Stimulated activated CD4-positive, alpha-beta T cell treated with anti-CD3 and anti-CD28 coated beads, TNF-alpha, amount 100 ng/mL, for 24 hours (primary cell): ENCODE data around the gene SELP.
A peak's percentile ranks its signal among the peaks of the same experiment; 100 is the strongest.

Experiments used
- DNase-seq, 3 experiments: peaks; one replicate each; pipeline ENCODE4 v3.0.0-alpha.2; 2020; ENCODE audit warnings: low read depth in 3 of 3

The SELP gene

DNA sequence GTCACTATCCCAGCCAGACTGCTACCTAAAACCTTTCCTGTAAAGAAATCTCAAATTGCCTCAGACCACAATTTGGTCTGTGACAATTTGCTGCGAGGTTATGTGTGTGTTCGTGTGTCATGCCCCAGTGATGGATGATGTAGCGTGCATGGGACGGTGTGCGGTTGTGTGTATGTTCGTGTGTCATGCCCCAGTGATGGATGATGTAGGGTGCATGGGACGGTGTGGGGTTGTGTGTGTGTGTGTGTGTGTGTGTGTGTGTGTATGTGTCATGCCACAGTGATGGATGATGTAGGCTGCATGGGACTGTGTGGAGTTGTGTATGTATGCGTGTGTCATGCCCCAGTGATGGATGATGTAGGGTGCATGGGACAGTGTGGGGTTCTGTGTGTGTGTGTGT is 9.4 kb downstream of the SELP start:
- DNase-seq, result no peak

DNA sequence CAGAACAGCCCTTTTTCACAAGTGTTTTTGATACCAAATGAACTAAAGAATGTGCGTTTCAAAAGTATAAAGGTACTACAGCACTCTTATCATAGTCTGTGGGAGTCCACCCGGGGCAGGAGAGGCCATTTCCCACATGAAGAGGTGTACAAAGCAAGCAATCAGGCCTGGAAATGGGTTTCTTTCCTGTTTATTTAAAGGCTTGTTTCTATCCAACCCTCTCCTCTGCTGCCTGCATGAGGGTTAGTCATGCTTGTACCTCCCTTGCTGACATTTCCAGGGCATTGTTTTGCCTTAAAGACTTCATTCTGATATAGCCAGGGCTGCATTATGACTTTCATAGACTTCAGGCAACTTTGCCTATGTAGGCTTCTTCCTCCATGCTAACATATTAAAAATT is 11.6 kb downstream of the SELP start:
- DNase-seq, result no peak

DNA sequence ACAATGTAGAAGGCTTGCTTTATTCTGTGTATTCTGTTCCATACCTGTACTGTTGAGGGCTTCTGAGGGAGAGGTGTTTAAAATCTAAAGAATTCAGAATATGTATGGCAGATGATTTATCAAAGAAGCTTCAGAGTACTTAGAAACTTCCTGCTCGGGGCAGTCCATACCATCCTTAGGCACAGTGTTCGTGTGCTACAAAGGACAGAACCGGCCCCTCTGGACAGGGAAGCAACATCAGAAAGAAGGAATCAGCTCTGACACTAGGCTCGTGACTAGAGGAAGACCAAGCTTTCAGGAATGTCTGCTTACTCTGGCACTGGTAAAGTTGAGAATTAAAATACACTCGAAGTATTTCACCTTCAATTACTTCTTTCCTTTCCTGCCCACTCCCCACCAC is 14.1 kb downstream of the SELP start:
- DNase-seq, result no peak

DNA sequence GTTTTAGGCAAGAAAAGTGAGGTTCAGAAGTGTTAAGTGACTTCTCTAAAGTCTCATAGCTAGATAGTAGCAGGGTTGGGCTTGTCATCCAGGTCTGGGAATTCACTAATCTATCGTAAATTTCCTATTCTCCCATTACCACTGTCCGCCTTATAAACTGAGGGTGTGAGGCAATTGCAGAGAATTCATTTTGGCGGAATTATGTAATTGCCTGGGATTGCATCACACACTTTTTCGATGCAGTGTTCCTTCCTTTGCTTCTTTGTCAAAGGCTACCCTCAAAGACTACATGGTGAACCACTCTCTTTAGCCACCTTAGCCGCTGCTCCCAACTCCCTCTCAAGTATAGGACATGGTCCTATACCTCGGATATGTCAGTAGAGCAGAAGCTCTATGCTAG is 19.1 kb downstream of the SELP start:
- DNase-seq, result no peak

DNA sequence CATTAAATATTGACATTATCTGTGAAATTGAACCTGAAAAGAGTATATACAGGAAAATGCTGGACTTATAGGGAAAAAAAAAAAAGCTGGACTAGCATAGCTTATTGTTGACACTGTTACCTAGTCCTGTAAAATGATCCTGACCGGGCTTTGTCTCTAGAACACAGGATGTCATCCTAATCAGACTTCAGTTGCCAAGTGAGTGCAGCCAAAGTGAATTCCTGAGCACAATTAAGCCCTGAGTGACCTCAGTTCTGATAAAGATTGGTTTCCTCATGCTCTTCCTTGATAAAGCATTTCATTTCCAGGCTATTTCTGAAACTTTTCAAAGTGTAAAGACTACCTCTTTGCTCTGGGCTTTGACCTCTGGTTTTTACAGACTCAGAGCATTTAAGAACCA is 19.8 kb downstream of the SELP start:
- no peak for DNase-seq

DNA sequence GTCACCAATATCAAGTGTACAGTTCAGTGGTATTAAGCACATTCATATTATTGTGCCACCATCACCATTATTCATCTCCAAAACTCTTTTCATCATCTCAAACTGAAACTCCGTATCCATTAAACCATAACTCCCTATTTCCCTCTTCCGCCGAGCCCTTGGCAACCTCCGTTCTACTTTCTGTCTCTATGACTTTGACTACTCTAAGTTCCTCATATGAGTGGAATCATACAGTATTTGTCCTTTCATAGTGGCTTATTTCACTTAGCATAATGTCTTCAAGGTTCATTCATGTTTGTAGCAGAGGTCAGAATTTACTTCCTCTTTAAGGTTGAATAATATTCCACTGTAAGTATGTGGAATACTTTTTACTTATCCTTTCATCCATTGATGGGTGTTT is 21.7 kb downstream of the SELP start:
- DNase-seq, result no peak

DNA sequence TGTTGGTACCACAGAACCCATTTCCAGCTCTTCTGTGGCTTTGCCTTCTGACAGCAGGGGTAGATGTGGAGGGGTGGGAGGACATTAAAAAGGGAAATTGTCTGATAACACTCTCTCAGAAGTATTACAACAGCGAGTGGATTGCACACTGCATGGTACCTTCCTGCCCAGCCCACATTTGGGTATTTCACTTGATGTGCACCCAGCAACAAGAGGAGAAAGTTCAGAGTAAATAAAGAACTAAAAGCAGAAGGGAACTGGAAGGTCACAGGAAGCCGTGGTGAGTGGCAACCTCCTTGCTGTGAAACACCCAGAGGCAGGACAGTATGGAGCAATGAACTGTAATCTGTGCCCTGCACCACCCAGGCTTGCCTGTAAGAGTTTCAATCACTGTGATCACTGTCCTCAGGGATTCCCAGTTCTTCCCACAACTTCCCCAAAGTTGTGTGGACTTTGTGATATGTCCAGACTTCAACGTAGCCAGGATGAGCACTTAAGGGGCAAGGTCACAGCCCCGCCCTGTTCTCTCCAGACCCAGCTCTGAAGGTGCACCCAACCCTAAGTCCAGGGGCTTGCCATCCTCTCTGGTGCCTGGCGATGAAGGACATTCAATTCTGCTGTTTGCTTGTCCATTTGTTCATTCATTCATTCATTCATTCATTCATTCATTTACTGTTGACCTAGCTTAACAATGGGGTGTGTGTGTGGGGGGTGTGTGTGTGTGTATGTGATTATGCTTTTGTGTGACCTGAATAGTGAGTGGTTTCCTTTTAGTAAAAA is 25.0 kb downstream of the SELP start:
- no peak for DNase-seq

DNA sequence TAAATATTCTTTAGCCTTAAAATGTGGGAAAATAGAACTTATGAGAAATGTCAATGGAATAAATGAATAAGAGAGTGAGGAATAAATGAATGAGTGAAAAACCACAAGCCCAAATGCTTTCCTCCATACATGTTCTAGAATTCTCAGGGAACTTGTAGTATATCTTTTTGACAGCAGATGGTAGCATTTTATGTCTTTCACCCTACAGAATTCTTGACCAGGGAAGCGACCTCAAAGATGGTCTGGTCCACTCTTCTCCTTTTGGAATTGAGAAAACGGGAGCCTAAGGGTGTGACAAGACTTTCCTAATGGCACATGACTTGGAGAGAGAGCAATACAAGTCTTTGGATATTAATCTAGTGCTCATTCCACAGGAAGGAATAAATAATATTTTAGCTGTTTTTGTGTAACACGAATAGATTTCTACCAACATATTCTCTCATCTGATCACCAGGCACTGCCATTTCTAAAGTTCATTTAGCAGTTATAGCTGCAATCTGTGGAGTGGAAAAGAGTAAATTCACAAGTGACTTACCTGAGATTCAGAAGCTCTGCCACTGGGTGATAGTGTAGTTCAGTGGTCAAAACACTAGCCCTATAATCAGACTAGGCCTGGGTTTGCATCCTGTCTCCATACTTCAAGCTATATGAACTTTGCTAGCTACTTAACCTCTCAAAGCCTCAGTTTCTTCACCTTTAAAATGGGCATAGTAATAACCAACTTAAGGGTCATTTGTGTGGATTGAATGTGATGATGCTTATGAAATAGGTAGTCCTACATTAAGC is 28.6 kb downstream of the SELP start:
- no peak for DNase-seq

DNA sequence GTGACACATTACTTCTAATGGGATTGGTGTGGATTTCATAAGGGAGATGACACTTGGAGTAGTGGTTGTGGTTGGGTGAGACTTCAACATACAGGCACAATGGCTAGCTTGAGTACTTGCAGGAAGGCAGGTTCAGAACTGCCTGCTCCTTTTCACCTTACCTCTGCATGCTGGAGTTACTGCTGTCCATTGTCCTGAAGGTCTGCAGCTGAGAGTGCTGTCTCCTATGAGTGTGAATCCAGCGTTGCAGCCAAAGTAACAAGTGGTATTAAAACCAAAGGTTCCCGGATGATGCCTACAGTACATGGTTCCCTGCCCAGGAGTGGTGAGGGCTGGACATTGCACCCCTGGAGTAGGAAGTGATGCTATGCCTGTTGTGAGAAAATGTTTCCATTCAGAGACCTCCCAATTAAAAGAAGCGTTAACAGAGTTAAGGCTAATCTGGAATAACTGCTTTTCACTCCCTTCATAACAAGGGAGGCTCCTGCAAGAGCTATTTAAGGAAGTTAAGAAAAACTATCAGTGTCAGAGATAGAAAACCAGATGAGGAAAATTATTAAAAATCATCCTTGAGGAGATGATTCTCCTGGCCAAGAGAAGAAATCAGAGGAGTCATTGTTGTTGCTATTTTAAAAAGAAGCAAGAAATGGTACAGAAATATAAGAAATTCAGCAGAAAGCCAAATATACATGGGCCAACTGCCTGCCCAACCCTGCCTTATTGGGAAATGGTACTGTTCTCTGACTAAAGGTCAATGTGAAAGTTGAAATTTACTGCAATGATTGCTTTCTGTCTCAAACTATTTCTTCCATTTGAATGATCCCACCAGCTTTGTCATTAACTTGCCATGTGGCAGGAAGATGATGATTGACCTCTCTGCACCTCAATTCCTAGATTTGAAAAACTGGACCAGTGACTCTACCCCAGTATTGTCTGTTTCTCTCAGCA is 33.9 kb downstream of the SELP start:
- DNase-seq, result no peak

DNA sequence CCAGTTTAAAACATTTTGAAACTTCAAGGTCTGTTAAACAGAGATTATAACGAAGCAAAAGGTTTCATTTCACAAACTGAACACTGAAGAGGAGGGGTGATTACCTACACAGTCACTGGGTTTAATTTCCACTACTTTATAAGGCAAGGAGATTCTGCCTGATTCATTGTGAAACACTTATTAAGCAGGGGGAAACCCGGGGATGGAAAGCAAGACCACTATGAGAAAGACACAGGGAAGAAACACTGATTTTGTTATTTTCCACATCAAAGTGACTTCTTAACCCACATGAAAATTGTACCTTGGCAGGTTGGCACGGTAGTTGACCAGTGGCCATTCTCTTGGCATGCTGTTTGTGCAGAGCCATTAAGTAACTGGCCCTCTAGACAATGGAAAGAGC is 35.5 kb downstream of the SELP start:
- DNase-seq, result no peak

DNA sequence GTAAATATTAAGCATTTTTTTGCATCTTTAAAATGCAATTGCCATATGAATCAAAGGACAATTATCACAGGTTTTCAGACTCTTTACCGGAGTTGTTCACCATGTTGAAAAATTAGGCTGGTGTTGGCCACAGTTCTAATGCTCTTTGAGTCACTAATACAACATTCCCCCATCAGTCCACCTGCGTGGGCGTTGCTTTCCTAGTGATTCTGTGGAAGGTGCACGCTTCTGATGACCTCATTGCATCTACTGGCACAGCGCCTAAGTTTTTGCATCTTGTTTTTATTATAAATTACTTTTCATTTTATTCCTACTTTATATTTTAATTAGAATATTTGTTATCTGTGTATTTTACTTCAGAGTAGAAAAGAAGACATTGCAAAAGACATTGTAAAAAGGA is 39.0 kb downstream of the SELP start:
- no peak for DNase-seq

DNA sequence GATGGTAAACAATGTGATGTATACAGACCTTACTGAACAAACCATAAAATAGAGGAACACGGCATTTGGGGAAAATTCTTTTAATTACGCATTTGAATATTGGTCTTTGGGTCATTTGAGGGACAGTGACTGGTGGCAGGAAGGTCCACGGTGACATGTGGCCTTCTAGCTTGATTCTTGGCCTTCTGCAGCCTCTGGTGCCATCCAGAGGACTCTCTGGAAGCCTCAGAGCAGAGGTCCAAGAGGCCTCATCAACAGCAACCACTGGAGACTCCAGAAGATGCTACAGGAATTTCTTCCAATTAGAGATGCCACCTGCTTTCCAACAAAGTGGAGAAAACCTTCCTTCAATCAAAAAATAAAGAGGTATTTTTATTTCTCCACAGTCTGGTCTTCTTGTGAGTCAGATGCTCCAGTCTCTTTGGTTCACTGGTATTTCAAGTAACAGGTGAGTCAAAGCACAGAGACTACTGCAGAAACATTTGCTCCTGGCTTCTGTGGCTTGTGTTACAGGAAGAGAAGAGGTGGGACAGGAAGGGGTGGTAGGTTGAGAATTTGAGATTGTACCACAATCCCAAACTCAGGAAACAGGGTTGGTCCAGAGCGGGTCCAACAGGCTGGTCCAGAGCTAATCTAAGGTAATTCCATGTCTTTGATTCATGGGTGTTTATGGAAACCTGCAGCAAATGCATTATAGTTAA is 41.0 kb downstream of the SELP start:
- no peak for DNase-seq

DNA sequence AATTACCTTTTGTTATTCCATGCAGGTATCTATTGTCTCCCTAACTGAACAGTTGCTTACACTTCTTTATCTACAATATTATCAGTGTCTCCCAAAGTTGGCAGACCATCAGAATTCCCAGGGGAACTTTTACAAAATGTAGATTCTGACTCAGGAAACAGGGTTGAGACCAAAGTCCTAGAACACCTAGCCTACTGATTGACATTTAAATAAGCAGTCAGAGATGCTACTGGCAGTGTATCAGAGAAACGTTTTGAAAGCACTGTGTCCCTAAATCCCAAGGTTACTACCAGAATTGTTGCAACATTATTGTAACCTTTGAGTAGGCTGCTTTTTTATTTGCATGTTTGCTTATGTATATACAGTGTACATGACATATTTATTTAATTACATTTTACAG is 41.8 kb downstream of the SELP start:
- no peak for DNase-seq

DNA sequence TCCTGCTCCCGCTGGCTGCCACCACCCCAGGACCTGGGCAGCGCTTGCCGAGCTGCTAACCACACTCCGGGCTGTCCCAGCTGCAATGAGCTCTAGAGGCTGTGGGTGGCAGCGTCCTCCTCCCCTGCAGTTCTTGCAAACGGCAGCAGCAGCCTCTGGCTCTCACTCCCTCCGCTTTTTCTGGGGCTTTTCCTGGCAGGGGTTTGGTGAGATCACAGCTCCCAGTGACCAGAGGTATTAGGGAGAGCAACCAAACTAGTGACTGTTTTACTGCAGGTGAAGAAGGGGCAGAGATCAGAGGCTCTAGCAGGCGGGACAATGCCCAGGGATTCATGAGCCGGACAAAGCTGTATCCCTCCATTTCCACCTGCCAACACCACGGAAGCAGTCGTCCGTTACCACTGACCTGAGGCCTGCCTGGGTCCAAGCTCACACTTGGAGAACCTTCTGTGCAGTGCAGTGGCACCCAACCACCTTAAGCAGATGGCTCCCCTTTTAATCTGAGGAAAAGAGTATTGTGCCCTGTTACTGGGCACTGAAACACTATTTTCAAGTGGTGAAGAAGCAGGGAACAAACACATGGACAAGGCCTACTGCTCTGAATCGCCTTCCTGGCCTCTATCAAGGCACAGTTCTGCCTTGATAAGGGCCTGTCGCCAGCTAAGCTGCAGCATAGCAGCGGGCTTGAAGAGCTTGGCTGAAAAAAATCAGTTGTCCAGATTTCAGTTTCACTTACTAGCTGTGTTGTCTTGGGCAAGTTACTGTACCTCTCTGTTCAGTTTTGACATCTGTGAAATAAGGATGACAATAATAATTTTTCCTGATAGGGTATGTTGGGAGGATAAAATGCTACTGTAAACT is 43.3 kb downstream of the SELP start, which contains the start of gene F5:
F5 (minus strand) TSS at position 87 of the 861 bp plus-strand sequence. CDS start 95 bp downstream, outside the sequence.
- peak; percentile 63 to 85 (median 74) for DNase-seq

DNA sequence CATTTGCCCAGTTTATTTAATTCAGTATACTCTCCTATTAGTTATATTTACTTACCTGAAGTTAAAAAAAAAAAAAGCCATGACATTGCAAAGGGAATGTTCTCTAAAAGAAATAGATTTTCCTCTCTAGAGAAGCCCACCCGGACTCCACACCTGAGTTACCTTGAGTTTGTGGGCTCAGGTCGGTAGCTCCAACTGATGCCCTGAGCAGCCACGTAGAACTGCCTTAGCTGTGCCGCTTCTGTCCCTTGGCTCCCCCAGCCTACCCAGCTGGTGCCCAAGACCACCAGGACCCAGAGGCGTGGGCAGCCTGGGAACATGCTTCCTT is 43.9 kb downstream of the SELP start:
- DNase-seq, result no peak

DNA sequence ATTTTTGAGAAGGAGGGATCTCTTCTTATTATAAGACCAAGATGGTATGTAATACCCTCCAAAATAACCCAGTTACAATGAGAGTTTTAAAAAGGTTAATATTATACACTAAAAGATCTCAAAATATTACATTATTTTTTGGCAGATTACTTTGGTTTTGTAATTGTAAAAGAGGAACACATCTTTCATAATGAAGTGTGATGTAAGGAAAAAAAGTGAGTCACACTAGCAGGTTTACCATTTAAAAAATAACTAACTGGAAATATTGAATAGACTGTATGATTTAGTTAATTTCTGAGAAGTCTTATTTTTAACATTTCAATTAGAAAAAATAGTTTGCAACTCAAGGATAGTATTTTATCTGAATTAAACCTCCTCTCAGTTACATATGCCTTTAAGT is 44.7 kb downstream of the SELP start:
- no peak for DNase-seq

DNA sequence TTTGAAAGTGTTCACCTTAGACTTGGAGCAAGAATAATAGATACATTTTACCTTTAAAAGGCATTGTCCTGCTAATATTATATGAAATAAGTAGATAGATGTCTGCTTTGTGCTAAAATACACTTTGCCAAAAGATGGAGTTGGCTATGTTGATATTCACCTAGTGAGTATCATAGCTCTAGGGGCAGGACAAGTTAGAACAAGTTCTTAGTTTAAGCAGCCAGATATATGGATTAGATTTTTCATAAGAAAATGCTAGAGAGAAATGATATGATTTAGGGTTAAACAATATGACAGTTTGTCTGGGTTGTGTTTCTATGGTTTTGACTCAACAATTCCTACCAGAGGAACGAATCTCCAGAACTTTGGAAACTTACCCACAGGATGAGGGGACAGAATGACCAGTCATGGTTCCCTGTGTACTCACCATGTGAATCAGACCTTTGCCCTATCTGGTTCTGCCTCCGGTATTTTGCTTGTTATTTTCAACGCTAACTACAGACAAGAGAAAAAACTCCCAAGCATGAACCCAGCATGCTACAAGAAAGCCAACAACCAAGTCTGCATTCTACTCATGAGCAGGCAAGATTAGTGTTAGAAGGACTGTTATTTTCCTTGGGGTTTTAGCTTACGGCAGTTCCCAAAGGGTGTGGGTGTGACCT is 45.3 kb downstream of the SELP start:
- DNase-seq, result no peak

DNA sequence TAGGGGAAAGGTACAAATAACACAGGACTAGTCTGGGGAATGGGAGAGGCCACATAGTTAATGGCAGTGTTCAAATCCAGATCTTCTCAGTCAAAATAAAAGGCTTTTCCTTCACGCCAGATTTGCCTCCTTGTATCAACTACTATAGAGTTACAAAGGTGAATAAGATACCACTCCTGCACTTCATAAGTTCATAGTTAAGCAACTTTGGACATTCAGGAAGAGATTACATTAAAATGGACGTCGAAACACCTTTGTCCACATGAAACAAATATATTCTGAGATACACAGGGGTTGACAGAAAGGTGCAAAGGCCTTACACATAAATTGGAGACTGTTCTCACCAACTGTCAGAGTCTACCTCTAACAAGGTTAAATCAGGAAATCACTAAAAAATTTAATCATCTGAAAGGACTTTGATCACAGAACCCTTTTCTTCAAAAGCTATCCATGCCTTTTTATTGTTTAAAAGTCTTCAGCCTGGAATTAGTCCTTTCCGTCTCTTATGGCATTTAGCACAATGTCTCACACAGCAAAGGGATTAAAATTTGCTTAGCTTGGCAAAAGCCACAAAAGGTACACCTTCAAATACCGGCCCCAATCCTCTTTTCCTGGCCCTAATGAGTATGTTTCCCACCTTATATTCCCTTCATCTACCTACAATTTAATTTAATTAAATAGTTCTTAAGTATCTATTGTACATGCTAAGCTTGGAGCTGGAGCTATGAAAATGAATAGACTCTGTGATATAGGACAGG is 51.8 kb downstream of the SELP start:
- no peak for DNase-seq

DNA sequence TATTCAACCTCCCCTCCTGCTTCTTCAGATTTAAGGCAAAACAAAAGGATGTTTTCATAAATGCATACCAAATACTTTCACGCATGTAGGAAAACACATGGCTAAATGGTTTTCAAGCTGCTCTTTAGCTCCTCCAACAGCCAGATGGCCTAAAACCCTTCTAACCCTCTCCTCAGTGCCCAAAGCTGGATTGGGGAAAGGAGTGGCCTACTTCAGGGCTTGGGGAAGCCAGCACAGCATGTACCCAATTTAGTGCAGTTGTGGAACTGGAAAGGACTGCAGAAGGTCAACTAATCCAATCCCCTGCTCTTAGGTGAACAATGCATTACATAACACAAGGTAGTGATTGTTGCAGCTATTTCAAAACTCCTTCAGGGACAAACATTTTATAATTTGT is 53.0 kb downstream of the SELP start:
- no peak for DNase-seq
